Neural crest cell (in vitro differentiated cells): Measurements from ENCODE around the gene OTC. TPM values are rescaled to one million over a fixed set of nuclear protein-coding genes. Genes with fewer than 3 reads are reported as not detected.

Experiments
- DNase-seq: peaks from one replicate; pipeline ENCODE4 v3.0.0; 2021; ENCODE audit warnings: low read depth, mixed read lengths, low spot score
- H3K27ac Mint-ChIP-seq: one replicate; pipeline ENCODE4 v1.8.0; 2021; ENCODE audit warnings: mild to moderate bottlenecking, mixed read lengths; ENCODE audit not compliant: unreplicated experiment
- H3K27me3 Mint-ChIP-seq: 2 replicates; pipeline ENCODE4 v1.8.0; 2021; ENCODE audit warnings: low read depth, mild to moderate bottlenecking, mixed read lengths
- H3K36me3 Mint-ChIP-seq: 2 replicates; pipeline ENCODE4 v1.8.0; 2021; ENCODE audit warnings: low read depth, mild to moderate bottlenecking, mixed read lengths
- H3K4me1 Mint-ChIP-seq: 2 replicates; pipeline ENCODE4 v1.8.0; 2021; ENCODE audit warnings: mixed read lengths
- H3K4me3 Mint-ChIP-seq: one replicate; pipeline ENCODE4 v1.8.0; 2021; ENCODE audit warnings: mild to moderate bottlenecking, mixed read lengths
- H3K9me3 Mint-ChIP-seq: 2 replicates; pipeline ENCODE4 v1.8.0; 2021; ENCODE audit warnings: mixed read lengths
- CTCF ChIP-seq: fragments of 200-600 bp; sonication (generic); conservative IDR thresholded peaks from 2 replicates; pipeline ENCODE4 v1.5.0; 2021; ENCODE audit warnings: antibody characterized with exemption, mild to moderate bottlenecking
- total RNA-seq: library from RNA; stranded (reverse); gene quantifications from 2 replicates; pipeline ENCODE4 v1.2.1, GENCODE V29; 2021

The OTC gene
- total RNA-seq, 1 donor from 2014 or later = 0.14 TPM

DNA sequence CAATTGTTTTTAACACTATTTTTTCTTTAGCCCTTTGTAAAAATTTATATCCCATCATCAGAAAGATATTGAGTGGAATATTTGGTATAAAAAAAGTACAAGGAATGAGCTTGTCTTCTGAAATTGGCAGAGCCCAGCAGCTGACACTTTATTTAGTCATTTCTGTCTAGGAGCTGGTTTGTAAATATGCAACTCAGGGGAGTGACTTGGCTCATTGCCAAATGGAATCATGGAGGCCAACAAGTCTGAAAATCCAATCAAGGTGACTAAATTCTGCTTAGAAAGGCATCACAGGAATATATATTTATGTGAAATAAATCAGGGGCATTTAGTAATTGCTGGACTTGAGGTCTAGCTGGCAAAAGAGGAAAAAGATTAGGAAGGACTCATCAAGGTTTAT, 74.4 kb downstream of the OTC start:
- no peak for DNase-seq
- no peak overlapping the region for H3K27ac Mint-ChIP-seq
- H3K27me3 Mint-ChIP-seq = no peaks in the 10 kb centered on the region
- no peak for TF ChIP-seq CTCF
- no peak overlapping the region for H3K4me3 Mint-ChIP-seq
- no peaks in the 10 kb centered on the region for H3K36me3 Mint-ChIP-seq
- H3K9me3 Mint-ChIP-seq = peaks cover 2% of the 10 kb centered on the region
- H3K4me1 Mint-ChIP-seq = no peaks in the 10 kb centered on the region

- no peak for TF ChIP-seq CTCF
- Mint-ChIP-seq H3K27ac (no peak overlapping the region), H3K4me3 (no peak overlapping the region), H3K27me3 (no peaks in the 10 kb centered on the region), H3K4me1 (no peaks in the 10 kb centered on the region), H3K9me3 (peaks cover 4% of the 10 kb centered on the region), H3K36me3 (no peaks in the 10 kb centered on the region)
- DNase-seq = no peak
Measured at GRCh38 chrX:38431525-38431924, 79.1 kb downstream of the OTC start.

- H3K9me3 Mint-ChIP-seq = peaks cover 8% of the 10 kb centered on the region
- H3K27me3 Mint-ChIP-seq = no peaks in the 10 kb centered on the region
- no peaks in the 10 kb centered on the region for H3K36me3 Mint-ChIP-seq
- TF ChIP-seq CTCF = no peak
- H3K27ac Mint-ChIP-seq = no peak overlapping the region
- H3K4me3 Mint-ChIP-seq = no peak overlapping the region
- no peak for DNase-seq
- no peaks in the 10 kb centered on the region for H3K4me1 Mint-ChIP-seq
Measured at GRCh38 chrX:38435130-38435529, 82.7 kb downstream of the OTC start.

DNA sequence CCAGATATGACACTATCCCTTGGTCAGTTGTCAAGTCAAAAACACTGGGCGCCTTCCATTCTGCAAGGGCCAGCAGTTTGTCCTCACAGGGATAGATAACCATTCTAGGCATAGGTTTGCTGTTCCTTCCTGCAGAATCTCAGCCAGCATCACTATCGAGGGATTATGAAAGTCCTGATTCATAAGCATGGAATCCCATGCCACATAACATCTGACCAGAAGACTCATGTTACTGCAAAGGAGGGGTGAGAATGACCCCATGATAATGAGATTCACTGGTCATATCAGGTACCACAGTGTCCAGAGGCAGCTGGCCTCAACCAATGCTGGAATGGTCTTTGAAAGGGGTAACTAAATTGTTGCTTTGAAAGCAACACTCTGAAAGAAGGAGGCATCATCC, 84.7 kb downstream of the OTC start:
- H3K9me3 Mint-ChIP-seq = peaks cover 4% of the 10 kb centered on the region
- DNase-seq = no peak
- no peak for TF ChIP-seq CTCF

DNA sequence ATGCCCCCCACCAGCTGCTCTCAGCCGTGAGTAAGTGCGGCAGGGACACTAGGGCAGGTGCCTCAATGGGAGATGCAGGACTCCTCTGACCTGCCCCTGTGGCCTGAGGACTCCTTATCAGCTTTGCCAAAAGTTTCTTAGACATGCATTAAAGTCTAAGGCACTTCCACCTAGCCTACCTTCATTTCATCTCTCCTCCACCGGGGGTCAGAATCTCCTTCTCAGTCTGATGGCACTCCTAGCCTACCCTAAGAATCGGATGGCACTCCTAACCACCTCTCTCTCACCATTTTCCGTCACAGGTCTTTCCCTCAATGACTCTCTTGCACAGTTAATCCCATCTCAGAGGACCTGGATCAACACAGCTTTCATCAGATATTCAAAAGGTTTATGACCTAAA, 85.9 kb downstream of the OTC start:
- Mint-ChIP-seq H3K4me1 (no peaks in the 10 kb centered on the region), H3K36me3 (no peaks in the 10 kb centered on the region), H3K27ac (no peak overlapping the region), H3K9me3 (peaks cover 4% of the 10 kb centered on the region), H3K4me3 (no peak overlapping the region), H3K27me3 (no peaks in the 10 kb centered on the region)
- no peak for TF ChIP-seq CTCF
- DNase-seq = no peak

More for the DNA sequence above, 84.7 kb downstream of the OTC start:
- H3K4me1 Mint-ChIP-seq = no peaks in the 10 kb centered on the region
- H3K36me3 Mint-ChIP-seq = no peaks in the 10 kb centered on the region
- no peak overlapping the region for H3K4me3 Mint-ChIP-seq
- H3K27ac Mint-ChIP-seq = no peak overlapping the region
- no peaks in the 10 kb centered on the region for H3K27me3 Mint-ChIP-seq

- DNase-seq = no peak
- H3K36me3 Mint-ChIP-seq = peaks cover 5% of the 10 kb centered on the region
- peaks cover 17% of the 10 kb centered on the region for H3K9me3 Mint-ChIP-seq
- H3K27me3 Mint-ChIP-seq = no peaks in the 10 kb centered on the region
- H3K27ac Mint-ChIP-seq = no peak overlapping the region
- TF ChIP-seq CTCF = no peak
- no peaks in the 10 kb centered on the region for H3K4me1 Mint-ChIP-seq
- H3K4me3 Mint-ChIP-seq = no peak overlapping the region
Measured at GRCh38 chrX:38452603-38453002, 100.2 kb downstream of the OTC start.
